ENCODE data around the gene NXPH1.

The NXPH1 gene

DNA sequence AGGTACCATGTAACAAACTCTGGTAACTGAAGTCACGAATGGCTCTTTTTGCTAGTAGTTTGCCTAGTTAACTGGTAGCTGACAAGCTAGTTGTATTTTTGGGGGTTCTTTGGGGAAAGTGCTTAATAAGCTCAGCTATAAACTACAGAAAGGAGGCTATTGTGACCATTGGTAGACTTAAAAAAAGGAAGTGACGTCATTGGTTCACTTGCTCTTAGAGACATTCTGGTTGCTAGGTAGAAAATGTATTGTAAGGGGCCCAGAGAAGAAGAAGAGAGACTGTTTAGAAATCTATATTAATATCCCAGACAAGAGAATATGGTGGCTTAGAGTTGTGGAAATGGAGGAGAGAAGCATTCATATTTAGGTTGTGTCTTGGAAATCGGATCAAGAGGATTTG lies 103.0 kb downstream of the NXPH1 start:
- H3K36me3 ChIP-seq (ENCODE audit: control insufficient read depth, insufficient read depth, low read length): no peaks in the 10 kb centered on the region
- no peaks in the 10 kb centered on the region for H3K27me3 ChIP-seq (ENCODE audit: control insufficient read depth, insufficient read depth, low read length)
- no peak overlapping the region for H3K9ac ChIP-seq (ENCODE audit: low read length)
- no peak overlapping the region for H3K4me3 ChIP-seq (ENCODE audit: low read length)
- H3K27ac ChIP-seq (ENCODE audit: low read depth, low read length): no peak overlapping the region
- no peaks in the 10 kb centered on the region for H3K4me1 ChIP-seq (ENCODE audit: control insufficient read depth, insufficient read depth, low read length)

DNA sequence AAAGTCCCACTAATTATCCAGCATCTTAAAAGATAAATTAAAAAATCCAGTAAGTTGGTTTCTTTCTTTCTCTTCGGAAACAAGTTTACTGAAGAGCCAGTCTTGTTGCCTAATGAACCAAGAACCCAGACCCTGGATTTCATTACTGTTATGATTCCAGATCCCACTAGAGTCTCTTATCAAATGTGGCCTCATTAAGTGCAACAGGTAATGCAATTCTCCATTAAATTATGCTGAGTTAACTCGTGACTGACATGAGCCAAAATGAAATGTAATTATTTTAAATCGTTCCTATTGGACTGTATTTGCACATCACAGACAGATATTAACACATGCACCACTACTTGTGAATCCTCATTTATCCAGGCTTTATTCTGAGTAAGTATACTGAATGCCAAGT lies 115.6 kb downstream of the NXPH1 start:
- H3K9ac ChIP-seq (ENCODE audit: low read length): no peak overlapping the region
- H3K27ac ChIP-seq (ENCODE audit: low read depth, low read length): no peak overlapping the region
- no peaks in the 10 kb centered on the region for H3K27me3 ChIP-seq (ENCODE audit: control insufficient read depth, insufficient read depth, low read length)
- no peak overlapping the region for H3K4me3 ChIP-seq (ENCODE audit: low read length)
- H3K36me3 ChIP-seq (ENCODE audit: control insufficient read depth, insufficient read depth, low read length): no peaks in the 10 kb centered on the region
- H3K4me1 ChIP-seq (ENCODE audit: control insufficient read depth, insufficient read depth, low read length): no peaks in the 10 kb centered on the region

DNA sequence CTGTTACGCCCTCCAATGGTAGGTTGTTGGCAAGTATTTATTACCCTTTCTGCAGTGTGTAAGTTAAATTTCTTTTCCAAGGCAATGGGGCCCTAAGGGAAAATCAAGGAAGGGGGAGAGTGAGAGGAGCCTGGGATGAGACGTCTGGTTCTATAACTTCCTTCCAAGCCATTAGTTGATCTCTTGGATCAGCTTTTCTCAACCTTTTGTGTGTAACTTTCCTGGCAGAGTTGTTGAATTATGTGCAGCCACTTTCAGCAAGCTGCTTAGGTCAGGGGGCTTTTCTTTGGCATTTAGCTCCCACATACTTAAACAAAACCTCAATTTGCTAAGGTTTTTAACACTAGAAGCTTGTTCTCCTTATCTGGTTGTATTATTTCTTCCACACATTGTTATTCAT lies 127.1 kb downstream of the NXPH1 start:
- Histone ChIP-seq H3K27ac (ENCODE audit: low read depth, low read length) (no peak overlapping the region), H3K27me3 (ENCODE audit: control insufficient read depth, insufficient read depth, low read length) (no peaks in the 10 kb centered on the region), H3K4me3 (ENCODE audit: low read length) (no peak overlapping the region), H3K9ac (ENCODE audit: low read length) (no peak overlapping the region), H3K4me1 (ENCODE audit: control insufficient read depth, insufficient read depth, low read length) (no peaks in the 10 kb centered on the region), H3K36me3 (ENCODE audit: control insufficient read depth, insufficient read depth, low read length) (no peaks in the 10 kb centered on the region)

DNA sequence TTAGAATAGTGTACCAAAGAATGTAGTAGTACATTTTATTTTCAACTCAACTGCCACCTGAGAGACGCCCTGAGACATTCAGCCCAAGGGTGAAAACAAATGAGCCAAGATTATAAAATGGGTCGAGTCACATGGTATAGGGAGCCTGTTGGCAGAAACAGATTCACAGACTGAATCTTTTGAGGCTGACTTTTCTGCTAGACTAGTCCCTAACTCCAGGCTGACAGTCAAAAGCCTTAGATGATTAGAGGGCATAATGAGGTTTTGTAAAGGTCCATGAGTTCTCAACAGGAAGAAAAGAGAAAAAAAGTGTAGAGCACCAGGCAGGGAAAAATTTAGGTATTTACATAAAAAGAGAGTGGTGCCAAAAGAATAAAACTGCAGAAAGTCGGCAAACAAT lies 128.0 kb downstream of the NXPH1 start:
- Histone ChIP-seq H3K4me3 (ENCODE audit: low read length) (no peak overlapping the region), H3K27me3 (ENCODE audit: control insufficient read depth, insufficient read depth, low read length) (no peaks in the 10 kb centered on the region), H3K9ac (ENCODE audit: low read length) (no peak overlapping the region), H3K4me1 (ENCODE audit: control insufficient read depth, insufficient read depth, low read length) (no peaks in the 10 kb centered on the region), H3K27ac (ENCODE audit: low read depth, low read length) (no peak overlapping the region), H3K36me3 (ENCODE audit: control insufficient read depth, insufficient read depth, low read length) (no peaks in the 10 kb centered on the region)

DNA sequence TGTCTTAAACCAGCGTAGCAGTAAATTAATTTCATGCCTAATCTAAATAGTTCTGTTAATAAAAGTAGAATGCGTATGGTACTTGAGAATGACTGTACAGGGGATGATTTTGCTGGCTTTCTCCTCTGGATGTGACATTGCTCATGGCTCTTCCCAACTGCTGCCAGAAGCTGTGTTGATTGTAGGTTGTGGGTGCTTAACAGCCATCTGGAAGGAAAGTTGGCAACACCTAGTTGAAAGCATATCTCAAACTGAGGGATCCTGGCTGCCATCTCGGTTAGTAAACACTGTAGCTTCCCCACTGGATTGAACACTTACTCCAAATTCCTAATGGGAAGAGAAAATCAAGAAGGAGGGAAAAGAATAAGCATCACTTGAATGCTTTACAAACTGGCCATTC lies 130.9 kb downstream of the NXPH1 start:
- Histone ChIP-seq H3K27ac (ENCODE audit: low read depth, low read length) (no peak overlapping the region), H3K4me3 (ENCODE audit: low read length) (no peak overlapping the region), H3K27me3 (ENCODE audit: control insufficient read depth, insufficient read depth, low read length) (no peaks in the 10 kb centered on the region)

DNA sequence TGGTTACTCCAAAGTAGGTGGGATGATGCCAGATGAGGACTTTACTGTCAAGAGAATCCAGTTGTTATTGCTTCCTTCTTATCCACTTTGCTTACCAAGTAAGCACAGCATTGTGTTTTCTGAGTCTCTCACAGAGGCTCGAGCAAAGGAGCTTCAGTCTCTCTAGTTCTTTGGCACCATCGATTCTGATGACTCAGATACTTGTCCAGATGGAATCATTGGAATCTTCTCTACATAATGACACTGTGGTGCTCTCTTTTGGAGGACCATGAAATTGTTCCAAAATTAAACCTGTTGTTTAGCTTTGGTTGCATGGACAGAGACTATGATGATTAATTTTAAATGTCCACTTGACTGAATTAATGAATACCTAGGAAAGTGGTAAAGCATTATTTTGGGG lies 132.6 kb downstream of the NXPH1 start:
- no peaks in the 10 kb centered on the region for H3K27me3 ChIP-seq (ENCODE audit: control insufficient read depth, insufficient read depth, low read length)
- no peaks in the 10 kb centered on the region for H3K4me1 ChIP-seq (ENCODE audit: control insufficient read depth, insufficient read depth, low read length)
- no peak overlapping the region for H3K4me3 ChIP-seq (ENCODE audit: low read length)
- H3K27ac ChIP-seq (ENCODE audit: low read depth, low read length): no peak overlapping the region
- H3K9ac ChIP-seq (ENCODE audit: low read length): no peak overlapping the region
- H3K36me3 ChIP-seq (ENCODE audit: control insufficient read depth, insufficient read depth, low read length): no peaks in the 10 kb centered on the region

More for the DNA sequence above, 130.9 kb downstream of the NXPH1 start:
- Histone ChIP-seq H3K4me1 (ENCODE audit: control insufficient read depth, insufficient read depth, low read length) (no peaks in the 10 kb centered on the region), H3K9ac (ENCODE audit: low read length) (no peak overlapping the region), H3K36me3 (ENCODE audit: control insufficient read depth, insufficient read depth, low read length) (no peaks in the 10 kb centered on the region)

DNA sequence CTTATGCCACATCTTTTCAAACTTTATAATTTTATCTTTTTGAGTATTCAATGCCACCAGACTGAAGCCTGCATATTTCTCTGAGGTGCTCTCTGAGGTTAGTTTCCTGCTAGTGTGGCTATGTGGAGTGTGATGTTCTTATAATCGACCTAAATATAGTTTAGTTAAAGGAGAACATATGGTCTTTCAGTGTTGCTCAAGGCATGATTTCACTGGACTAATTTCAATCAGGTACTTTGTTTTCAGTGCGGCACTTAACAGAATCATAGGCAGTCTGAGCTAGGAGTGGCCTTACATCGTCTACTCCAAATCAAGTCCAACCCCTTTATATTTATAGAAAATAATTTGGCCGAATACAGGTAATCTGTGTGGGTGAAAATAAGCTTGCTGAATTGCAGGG lies 134.2 kb downstream of the NXPH1 start:
- Histone ChIP-seq H3K27me3 (ENCODE audit: control insufficient read depth, insufficient read depth, low read length) (no peaks in the 10 kb centered on the region), H3K4me1 (ENCODE audit: control insufficient read depth, insufficient read depth, low read length) (no peaks in the 10 kb centered on the region), H3K27ac (ENCODE audit: low read depth, low read length) (no peak overlapping the region), H3K9ac (ENCODE audit: low read length) (no peak overlapping the region), H3K36me3 (ENCODE audit: control insufficient read depth, insufficient read depth, low read length) (no peaks in the 10 kb centered on the region), H3K4me3 (ENCODE audit: low read length) (no peak overlapping the region)

DNA sequence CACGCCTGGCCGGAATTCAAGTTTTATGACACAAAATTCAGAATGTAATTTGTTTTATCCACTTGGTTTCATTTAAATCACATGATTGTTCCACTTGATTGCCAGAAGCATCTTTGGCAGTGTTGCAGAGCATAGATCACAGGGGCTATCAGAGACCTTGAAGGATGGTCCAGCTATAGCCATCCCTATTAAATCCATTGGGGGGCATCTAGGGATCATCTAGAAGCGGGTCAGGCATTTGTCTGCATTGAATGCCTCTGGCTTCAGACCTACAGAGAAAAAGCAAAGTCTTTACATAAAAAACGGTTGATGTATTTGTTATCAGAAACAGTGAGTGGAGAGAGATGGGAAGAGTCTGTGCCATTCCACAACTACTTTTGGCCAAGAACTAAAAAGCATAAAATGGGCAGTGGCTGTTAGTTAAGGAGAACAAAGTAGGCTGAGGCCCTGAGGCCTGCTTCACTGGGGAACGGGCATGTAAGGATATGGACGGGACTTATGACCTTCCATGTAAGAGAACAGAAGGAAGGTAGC lies 146.3 kb downstream of the NXPH1 start:
- H3K9ac ChIP-seq (ENCODE audit: low read length): no peak overlapping the region
- H3K27me3 ChIP-seq (ENCODE audit: control insufficient read depth, insufficient read depth, low read length): no peaks in the 10 kb centered on the region
- H3K27ac ChIP-seq (ENCODE audit: low read depth, low read length): no peak overlapping the region
- no peaks in the 10 kb centered on the region for H3K36me3 ChIP-seq (ENCODE audit: control insufficient read depth, insufficient read depth, low read length)
- no peaks in the 10 kb centered on the region for H3K4me1 ChIP-seq (ENCODE audit: control insufficient read depth, insufficient read depth, low read length)
- H3K4me3 ChIP-seq (ENCODE audit: low read length): no peak overlapping the region

DNA sequence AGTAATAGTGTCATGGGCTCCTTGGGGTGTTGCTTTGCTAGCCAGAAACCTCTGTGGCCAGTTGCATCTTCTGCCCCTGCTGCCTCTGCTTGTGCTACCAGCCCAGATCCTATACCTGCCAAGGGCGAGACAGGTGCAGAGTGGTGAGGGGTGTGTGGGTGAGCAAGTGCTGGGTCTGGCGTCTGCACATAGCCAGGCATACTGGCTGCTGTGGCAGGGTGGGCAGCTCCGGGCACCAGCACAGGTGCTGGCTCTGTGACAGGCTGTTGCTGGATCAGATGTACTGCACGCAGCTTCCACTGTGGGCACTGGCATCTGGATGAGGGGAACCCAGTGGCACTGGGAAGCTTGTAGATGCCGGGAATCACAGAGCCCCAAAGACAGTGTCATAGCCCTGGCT lies 148.4 kb downstream of the NXPH1 start:
- H3K27ac ChIP-seq (ENCODE audit: low read depth, low read length): no peak overlapping the region
- H3K4me3 ChIP-seq (ENCODE audit: low read length): no peak overlapping the region

DNA sequence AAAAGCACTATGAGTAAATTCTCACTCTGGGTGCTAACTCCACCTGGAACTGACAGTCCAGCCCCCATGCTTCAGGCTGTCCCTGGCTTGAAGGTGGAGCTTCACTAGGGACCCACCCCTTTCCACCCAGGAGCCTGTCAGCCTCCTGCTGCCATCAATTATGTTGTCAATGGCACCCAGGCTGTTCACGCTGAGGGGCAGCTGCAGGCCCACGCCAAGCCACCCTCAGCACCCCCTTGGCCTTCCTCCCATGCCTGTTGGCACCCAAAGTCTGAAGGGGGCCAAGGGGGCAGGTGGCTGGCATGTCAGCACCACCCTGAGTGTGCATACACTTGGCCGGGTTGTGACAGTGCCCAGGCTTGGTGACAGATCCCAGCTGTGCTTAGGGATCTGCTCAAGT lies 149.3 kb downstream of the NXPH1 start:
- Histone ChIP-seq H3K36me3 (ENCODE audit: control insufficient read depth, insufficient read depth, low read length) (no peaks in the 10 kb centered on the region), H3K9ac (ENCODE audit: low read length) (no peak overlapping the region), H3K4me3 (ENCODE audit: low read length) (no peak overlapping the region), H3K27ac (ENCODE audit: low read depth, low read length) (no peak overlapping the region), H3K4me1 (ENCODE audit: control insufficient read depth, insufficient read depth, low read length) (no peaks in the 10 kb centered on the region), H3K27me3 (ENCODE audit: control insufficient read depth, insufficient read depth, low read length) (no peaks in the 10 kb centered on the region)

More for the DNA sequence above, 148.4 kb downstream of the NXPH1 start:
- Histone ChIP-seq H3K27me3 (ENCODE audit: control insufficient read depth, insufficient read depth, low read length) (no peaks in the 10 kb centered on the region), H3K36me3 (ENCODE audit: control insufficient read depth, insufficient read depth, low read length) (no peaks in the 10 kb centered on the region), H3K9ac (ENCODE audit: low read length) (no peak overlapping the region), H3K4me1 (ENCODE audit: control insufficient read depth, insufficient read depth, low read length) (no peaks in the 10 kb centered on the region)

DNA sequence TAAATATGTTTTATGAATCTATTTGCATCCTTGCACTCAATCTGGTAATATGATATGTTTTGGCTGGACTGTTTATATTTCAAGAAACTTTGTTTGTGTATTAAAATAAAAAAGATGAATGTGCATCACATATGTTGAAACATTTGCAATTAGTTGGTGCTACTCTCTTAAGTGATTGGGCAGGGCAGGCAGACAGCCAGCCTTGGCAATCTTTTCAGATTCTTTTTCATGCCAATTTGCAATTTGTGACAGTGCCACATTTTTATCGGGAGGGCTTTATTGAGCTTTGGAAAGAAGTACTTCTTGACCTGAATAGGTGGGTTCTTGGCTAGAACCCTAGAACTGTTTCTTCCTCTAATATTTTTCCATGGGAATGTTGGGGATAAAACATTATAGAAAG lies 152.2 kb downstream of the NXPH1 start:
- Histone ChIP-seq H3K27me3 (ENCODE audit: control insufficient read depth, insufficient read depth, low read length) (no peaks in the 10 kb centered on the region), H3K4me1 (ENCODE audit: control insufficient read depth, insufficient read depth, low read length) (no peaks in the 10 kb centered on the region), H3K27ac (ENCODE audit: low read depth, low read length) (no peak overlapping the region), H3K36me3 (ENCODE audit: control insufficient read depth, insufficient read depth, low read length) (no peaks in the 10 kb centered on the region), H3K9ac (ENCODE audit: low read length) (no peak overlapping the region), H3K4me3 (ENCODE audit: low read length) (no peak overlapping the region)

DNA sequence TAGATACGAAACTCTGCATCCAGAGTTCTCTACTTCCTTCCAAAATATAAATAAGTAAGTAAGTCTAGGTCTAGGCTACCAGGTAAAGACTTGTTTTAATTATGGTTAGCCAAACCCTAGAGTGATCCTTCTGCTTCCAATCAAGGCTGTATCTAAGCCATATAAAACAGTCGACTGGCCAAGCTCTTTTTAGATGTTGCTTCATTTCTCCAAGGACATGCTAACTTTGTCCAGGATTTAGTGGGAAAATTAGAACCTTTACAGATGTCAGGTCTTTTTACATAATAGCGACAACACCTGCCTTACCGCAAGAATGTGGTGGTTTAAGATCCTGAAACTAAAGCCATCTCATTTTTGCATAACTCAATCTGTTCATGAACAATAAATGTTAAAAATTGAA lies 156.8 kb downstream of the NXPH1 start:
- Histone ChIP-seq H3K4me1 (ENCODE audit: control insufficient read depth, insufficient read depth, low read length) (no peaks in the 10 kb centered on the region), H3K9ac (ENCODE audit: low read length) (no peak overlapping the region), H3K4me3 (ENCODE audit: low read length) (no peak overlapping the region), H3K27me3 (ENCODE audit: control insufficient read depth, insufficient read depth, low read length) (no peaks in the 10 kb centered on the region), H3K36me3 (ENCODE audit: control insufficient read depth, insufficient read depth, low read length) (no peaks in the 10 kb centered on the region), H3K27ac (ENCODE audit: low read depth, low read length) (no peak overlapping the region)

DNA sequence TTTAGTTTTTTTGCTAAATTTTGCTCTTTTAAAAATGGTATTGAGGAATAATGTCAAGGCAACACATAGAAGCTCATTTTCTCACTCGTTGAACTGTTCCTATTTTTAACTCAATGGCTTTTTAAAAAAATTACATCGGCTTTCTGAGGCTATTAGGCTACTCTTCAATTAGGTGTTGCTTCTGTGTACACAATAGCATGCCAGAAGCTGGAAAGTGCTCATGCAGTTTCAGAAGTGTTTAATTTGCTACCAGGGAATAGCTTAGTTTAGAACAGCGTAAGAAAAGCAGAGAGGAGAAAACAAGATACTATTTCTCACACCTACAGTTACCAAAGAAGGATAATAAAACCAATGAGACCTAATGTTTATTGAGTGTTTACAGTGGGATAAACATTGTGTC lies 157.4 kb downstream of the NXPH1 start:
- Histone ChIP-seq H3K4me3 (ENCODE audit: low read length) (no peak overlapping the region), H3K36me3 (ENCODE audit: control insufficient read depth, insufficient read depth, low read length) (no peaks in the 10 kb centered on the region), H3K9ac (ENCODE audit: low read length) (no peak overlapping the region), H3K4me1 (ENCODE audit: control insufficient read depth, insufficient read depth, low read length) (no peaks in the 10 kb centered on the region), H3K27ac (ENCODE audit: low read depth, low read length) (no peak overlapping the region), H3K27me3 (ENCODE audit: control insufficient read depth, insufficient read depth, low read length) (no peaks in the 10 kb centered on the region)
